CD1c-positive myeloid dendritic cell (primary cell): ENCODE measurements around the gene FBLN5.
"Not testable (repeated sequence)": the region's sequence is repeated elsewhere in the genome, so short reads cannot be mapped to it uniquely, and the experiment has no call there.

Experiments
- DNase-seq: peaks from one replicate; pipeline ENCODE4 v3.0.0-alpha.2; 2016; ENCODE audit errors: extremely low spot score

FBLN5 gene

DNA sequence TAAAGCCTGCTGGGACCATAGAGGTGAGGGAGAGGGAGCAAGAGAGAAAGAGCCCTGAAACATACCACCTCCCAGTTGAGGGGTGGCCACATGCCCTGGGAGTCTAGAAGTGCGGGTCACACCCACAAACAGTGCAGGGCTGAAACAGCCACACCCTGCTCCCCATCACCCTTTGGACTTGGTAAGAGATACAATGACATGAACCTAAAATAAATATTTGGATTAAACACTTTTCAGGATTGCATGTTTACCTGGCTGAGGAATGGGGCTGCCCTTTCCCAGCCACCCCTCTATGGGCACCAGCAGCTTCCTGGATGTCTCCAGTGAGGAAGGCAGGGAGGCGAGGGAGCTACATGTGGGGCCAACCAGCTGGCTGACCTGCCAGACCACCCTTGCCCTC lies 41.1 kb downstream of the FBLN5 start:
- DNase-seq = no peak

DNA sequence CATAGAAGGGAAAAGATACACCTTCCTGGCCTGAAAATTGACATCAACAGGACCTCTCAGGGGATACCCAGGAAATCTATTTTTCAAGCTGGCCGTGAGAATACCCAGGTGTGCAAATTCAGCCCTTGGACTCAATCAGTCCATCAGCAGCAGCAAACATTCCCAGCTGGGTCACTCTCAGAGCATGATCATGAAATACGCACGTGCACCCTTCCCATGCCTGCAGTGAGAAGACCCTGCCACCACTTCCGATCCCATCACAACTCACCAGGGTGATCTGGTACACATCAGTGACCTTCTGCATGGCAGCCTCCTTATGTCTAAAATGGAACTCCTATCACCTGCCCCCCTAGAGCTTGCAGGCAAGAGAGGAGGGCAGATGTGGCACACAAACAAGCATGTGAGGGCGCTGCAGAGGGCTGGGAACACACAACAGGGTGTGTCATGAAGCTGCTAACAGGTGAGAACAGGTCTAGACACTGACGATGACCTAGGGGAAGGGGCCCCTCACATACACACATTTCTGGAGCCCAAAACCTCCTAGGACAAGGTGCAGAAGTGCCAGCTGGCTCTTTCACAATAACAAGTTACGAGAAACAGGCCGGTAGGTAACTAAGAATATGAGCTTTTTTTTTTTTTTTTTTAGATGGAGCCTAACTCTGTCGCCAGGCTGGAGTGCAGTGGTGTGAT lies 42.4 kb downstream of the FBLN5 start:
- DNase-seq = no peak

DNA sequence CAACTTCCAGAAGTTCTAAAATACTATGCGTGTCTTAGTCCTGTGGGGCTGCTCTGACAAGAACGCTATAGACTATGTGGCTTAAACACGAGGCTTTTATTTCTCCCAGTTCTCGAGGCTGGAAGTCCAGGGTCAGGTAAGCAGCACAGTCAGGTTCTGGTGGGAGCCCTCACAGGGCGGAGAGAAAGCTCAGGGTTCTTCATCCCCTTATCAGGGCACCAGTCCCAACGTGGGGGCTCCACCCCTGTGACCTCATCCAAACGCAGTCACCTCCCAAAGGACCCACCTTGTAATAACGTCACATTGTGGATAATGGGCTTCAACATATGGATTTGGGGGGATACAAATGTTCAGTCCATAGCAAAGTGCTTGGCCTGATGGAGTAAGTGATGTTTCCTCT lies 43.0 kb downstream of the FBLN5 start:
- no peak for DNase-seq

DNA sequence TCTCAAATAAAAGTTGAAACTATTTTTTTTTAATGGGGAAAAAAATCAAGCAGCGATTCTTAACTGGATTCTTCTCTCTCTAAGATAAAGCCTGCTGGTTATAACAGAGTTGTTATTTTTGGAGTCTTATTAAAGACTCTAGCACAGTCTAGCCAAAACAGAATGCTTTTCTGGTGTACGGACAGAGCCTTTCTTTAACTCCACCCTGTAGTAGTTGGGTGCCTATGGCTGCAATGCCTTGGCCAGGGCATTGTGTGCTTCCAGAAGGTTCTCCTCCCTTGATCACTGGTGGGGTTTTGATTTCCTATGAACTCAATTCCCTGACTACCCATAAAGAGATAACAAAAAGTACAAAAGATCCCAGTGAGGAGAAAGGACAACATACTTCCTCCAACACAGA lies 44.4 kb downstream of the FBLN5 start:
- DNase-seq = no peak

DNA sequence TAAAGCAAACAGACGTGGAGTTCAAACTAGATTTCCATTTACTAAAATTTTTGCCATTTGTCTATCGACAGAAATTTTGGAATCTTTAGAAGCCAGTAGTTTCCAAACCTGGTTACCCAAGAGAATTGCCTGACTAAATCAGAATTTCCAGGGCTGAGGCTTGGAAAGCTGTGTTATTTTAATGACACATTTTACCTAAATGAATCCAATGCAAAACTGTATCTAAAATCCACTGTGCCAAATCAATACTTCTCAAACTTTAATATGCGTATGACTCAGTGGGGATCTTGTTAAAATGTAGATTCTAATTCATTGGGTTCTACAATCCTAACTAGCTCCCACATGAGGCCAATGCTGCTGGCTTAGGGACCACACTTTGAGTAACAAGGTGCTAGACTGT lies 45.2 kb downstream of the FBLN5 start:
- no peak for DNase-seq

DNA sequence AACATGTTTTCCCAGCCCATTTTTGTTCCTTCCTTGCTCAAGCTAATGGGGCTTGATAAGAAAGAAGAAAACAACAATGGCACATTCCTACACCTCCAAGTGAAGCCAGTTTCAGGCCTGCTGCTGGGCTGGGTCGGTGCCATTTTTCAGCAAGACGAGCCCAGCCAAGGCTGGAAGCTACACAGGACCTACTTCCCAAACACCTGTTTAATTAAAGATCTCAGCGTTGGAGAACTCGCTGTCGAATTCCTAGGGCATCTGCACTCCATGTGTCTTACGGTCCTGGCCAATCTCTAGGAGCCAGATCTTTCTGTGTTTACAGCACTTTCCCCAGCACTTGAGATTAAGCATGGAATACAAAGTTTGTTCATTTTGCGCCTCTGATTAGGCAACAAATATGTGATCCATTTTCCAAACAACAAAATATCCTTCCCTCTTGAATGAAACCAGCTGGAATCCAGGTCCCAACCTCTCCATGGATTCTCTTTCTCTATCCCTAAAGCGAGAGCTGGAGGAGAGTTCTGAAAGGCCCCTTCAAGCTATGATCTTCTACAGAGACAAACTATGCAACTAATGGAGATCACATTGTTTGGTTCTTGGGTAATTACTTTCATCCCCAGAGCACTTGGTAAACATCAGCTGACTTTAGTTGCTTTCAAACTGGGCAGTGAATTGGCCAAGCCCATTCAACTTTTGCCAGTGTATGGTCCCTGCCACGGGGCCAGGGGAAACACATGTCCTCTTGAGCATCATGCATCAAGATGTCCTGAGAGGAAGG lies 45.9 kb downstream of the FBLN5 start:
- no peak for DNase-seq

DNA sequence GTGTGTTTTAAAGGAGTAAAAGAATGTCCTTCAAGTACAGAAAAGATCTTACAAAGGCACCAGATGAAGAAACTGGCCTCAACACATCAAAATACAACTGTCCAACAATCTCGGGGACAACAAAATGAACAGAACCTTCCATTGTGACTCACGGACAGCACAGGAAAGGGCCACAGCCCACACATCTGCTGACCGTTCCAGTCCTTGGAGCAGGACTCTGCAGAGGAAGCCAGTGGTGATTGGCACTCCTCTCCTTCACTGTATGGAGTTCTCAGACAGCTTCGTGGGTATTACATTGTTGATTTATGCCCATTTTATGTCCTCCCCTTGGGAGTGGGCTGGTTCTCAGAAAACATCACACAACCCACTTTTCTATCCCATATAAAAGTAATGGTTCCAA lies 47.7 kb downstream of the FBLN5 start:
- DNase-seq = peak; percentile 2

DNA sequence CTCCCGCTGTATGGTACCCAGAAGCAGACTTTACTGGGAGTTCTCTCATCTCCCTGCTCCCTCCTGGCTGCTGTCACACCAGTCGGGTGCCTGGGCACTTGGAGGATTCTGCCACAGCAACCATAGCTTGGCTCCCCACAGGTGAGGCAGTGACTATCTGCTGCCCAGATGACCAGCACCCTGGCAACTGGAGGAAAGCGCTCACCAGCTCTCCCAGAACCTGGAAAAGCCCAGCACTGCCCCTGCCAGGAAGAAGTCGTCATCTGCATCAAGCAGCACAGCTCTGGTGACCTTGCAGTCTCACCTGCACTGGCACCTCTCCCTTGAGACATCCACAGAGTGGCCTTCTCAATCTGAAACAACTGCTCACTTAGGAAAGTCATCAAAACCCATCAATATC lies 48.3 kb downstream of the FBLN5 start:
- DNase-seq = no peak

DNA sequence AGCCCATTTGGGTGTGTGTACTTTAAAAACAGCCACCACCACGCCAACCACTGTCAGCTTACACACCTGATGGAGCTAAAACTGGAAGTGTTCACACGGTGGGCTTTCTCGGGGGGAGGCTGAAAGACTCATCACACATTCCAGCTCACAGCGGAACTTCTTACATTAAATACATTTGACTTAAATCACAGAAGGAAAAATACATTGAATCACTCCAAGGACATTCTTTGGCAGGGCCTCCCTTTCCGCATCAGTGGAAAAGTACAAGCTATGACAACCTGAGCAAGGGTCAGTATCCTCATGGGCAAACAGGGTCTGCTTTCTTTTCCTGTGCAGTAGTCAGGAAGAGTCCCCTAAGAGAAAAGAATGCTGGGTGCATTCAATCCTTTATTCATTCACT lies 49.1 kb downstream of the FBLN5 start:
- DNase-seq = no peak

DNA sequence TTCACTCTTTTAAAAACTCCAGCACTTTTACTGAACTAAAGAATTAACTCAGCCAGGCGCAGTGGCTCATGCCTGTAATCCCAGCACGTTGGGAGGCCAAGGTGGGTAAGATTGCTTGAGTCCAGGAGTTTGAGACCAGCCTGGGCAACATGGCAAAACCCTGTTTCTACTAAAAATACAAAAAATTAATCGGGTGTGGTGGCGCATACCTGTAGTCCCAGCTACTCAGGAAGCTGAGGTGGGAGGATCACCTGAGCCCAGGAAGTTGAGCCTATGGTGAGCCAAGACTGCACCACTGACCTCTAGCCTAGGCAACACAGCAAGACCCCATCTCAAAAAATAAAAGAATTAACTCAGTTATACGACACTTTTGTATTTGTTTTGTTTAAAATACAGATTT lies 49.8 kb downstream of the FBLN5 start:
- not testable (repeated sequence) for DNase-seq

DNA sequence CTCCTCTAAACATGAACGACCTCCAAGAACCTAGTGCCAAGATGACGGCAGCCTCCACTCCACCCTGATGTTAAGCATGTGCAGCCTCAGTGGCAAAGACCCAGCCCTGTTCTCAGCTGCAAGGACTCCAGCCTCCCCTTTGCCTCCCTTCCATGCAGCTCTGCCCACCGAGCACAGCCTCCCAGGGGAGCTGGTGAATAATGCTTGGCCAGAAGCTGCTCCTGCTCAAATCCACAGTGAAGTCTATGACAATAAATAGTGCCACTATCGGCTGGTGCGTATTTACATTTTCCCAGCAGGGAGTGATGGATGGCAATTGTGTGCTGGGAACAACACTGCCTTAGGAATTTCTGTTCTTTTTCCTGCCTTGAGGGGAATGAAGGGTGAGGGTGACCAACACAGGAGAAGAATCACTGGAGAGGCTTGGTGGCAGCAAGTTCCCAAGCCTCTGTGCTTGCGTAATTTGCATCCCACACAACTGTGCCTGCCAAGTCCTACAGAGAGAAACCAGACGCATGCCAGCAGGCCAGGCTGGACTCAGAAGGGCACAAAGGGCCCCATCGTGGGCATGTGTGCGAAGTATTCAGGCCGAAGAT lies 50.3 kb downstream of the FBLN5 start:
- peak; percentile 37 for DNase-seq

DNA sequence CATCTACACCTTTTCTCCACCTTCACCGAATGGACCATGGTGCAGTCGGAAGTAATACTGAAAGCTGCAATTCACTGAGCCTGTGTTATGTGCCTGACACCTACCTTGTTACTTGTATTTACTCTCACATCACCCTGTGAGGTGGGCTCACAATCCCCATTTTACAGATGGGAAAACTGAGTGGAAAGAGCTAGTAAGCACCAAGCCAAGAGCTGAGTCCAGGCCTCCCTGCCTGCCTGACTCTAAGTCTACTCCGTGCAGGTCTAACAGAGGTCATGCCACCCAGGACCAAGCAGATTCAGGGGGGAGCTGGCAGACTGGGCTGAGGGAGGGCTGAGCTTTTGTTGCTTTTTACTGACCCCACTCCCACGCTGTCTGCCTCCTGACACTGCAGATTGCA lies 51.1 kb downstream of the FBLN5 start:
- no peak for DNase-seq

DNA sequence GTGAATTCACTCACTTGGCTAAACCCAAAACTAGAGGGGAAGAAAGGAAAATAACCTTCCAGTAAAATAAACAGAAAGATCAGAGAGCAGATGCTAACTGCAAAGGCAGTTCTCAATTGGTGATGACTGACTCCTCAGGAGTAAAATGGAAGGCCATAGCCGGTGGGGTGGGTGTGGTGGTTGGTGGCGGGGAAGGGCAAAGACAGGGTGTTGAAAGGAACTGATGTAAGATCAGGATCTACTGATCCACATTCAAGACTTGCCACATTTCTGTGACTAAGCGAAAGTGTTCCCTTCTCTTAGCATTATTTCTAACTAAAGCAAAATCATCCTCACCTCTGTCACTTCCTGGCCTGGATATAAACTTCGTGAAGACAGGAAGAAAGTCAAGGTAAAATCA lies 53.8 kb downstream of the FBLN5 start:
- DNase-seq = peak; percentile 12

DNA sequence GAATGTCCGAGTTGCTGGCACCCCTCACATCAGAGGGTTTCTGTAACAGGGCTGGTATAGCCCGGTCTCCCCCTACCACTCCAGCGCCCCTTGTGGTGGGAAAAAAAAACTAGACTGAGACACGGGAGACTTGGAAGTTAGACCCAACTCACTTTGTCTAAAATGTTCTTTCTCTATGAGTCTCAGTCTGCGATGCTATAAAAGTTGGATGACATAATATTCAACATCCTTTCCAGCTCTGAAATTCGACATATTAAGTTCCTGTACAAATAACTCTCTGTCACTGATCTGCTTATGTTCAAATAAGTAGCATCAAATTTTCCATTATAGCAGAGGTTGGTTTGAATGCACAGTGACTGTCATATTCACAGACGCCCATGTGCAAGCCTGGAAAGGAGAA lies 54.5 kb downstream of the FBLN5 start:
- DNase-seq = peak; percentile 7

DNA sequence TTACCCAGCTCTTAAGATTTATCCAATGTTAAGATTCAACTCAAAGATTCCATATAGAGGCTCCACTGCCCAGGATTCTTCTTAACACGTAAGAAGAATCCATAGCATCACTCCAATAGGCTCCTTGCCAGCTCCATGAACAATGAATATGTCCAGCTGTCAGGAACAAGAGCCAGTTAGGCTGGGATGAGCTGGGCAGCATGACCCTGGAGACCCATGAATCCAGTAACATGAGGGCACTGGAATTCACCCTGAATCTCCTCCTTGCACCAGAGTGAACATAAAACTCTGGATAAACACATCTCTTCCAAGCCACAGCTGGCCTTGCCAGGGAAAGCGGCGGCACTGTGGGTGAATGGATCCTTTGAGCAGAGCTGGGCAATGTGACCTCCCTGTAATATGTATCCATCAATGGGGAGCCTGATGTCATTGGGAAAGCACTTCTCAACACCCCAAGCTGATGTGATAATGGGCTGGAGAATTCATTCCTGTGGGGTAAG lies 55.7 kb downstream of the FBLN5 start:
- no peak for DNase-seq

DNA sequence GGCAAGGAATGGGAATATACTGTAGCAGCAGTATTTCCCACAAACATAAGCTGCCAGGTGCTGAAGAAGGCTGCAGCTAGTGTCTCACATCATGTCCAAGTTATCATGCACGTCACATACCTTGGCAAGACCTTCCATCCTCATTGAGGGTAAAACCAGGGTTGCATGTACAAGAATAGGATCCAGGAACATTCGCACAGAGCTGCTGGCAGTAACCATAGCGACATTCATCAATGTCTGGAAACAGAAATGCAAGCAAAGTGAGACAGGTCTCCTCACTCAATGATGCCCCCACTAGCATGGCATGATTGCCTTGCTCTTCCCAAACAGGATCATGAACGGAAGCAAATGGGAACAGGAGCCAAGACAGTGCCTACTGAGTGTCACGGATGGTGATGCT lies 56.4 kb downstream of the FBLN5 start:
- no peak for DNase-seq

DNA sequence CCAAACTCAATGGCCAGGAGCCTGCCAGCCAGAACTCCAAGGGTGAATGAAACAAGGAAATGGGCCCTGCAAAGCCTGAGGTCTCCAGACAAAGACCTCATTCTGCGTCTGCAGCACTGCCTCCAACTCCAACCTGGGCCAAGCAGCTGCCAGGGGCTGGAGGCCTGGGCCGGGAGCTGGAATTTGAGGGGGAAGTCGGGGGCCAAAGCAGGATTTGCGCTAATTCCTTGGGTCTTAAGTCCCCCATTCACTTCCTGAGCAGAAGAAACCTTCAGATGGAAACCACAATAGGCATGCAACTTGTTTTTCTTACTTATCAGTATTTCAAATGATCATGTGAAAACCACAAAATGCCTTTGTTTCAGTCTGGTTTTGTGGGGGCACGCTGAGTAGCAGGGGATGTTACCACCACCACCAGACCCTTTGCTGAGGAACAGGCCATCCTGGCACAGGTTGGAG lies 57.2 kb downstream of the FBLN5 start:
- DNase-seq = no peak

DNA sequence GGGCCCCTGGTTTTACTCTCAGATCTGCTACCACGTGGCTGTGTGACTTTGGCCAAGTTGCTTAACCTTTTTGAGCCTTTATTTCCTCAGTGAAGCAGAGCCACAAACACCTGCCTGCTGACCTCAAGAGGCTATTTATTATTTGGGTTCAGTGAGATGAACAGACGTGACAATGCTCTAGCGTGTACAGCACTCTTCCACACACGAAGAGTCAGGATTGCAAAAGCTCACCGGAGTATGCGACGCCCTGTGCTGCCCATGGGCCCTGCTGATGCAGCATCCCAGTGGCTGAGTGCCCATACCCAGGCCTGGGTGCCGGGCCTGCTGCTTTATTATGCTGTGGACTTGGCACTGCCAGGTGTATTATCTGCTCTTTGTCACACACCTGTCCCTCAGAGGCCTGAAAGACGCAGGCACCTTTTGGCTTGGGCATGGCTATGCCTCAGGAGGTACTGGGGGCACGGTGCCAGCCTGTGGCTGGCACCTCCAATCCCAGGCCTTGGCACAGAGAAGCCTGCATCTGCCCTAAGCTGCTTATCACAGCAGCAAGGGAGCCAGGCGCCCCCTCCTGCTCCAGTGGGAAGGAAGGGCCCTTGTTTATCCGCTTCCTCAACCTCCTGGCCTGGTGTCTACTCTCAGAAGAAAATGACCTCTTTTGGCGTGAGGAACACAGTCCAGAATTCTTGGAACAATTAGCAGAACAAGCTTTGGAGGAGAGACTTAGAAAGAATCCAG lies 57.9 kb downstream of the FBLN5 start:
- no peak for DNase-seq

DNA sequence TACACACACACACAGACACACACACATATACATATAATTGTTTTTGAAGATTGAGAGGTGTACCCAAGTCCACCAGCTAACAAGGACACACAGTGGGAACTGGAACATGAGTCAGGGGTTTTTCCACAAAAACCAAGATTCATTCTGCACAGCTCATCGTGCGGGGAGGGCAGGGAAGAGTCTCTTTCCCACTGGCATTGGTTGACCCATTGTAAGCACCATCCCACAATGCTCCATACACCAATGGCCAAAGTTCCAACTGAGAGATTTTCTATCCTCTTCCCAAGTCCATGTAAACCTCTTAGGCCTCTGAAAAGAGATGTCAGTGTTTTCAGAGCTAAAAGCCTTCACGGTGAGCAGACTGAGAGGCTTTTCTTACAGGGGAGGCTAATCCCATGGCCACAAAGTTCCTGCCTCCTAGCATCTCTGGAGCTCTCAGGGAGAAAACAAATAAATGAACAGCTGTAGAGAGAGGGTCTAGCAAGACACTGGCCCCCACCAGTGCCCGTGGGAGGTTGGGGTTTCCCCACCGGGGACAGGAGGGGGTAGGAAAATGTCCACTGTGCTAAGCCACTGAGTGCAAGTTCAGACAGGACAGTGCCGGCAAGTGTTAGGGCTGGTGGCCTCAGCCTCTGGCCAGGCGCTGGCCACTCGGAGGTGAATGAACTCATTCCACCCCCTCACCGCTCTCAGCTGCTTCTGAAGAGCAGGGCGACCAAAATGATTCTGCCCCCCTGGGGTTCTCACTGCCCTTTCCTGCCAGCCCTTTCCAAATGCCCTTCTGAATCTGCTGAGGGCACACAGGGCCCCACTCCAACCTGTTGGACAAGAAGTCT lies 58.6 kb downstream of the FBLN5 start:
- no peak for DNase-seq

DNA sequence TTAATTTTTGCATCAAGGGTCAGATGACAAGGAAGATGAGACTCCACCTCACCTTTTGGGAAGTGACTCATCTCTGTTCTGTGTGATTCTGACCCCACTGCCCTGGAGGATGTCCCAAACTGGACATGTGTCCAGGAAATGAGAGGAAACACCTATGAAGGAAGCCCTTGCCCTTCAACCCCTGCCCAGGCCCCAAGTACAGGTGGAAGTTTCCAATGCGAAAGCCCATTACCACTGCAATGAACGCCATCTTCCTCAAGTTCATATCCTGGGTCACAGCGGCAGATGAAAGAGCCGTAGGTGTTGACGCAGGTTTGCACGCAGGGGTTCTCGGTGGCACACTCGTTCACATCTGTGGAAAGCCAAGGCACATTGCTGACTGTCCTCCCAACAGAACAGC lies 60.5 kb downstream of the FBLN5 start:
- DNase-seq = no peak

DNA sequence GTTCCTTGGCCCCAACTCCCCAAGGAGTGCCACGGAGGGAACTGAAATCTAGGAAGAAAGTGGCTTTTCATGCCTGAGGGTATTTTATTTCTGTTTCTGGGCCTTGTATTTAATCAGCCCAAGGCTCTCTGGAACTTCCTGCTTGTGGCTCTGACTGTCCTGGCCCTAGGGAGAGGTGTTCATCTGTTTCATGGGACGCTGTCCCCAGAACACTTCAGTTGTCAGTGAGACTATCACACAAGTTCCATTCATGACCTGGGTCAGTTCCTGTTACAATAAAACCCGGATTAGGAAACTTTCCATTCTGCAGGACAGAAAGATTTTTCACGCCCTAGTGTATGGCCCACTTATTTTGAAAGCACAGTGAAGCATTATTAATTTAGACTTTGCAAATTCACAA lies 61.7 kb downstream of the FBLN5 start:
- DNase-seq = no peak
